Iris pigment epithelial cell (primary cell): ENCODE measurements around the gene IFITM10.

Experiments
- DNase-seq: peaks from one replicate; pipeline ENCODE4 v3.0.0-alpha.2; 2011; ENCODE audit warnings: low read depth

Gene IFITM10

GRCh38 chr11:1778141-1778911, 27.9 kb upstream of the IFITM10 start:
- DNase-seq, result no peak

- DNase-seq, result no peak
Measured at GRCh38 chr11:1777737-1778136, 27.3 kb upstream of the IFITM10 start.

- no peak for DNase-seq
Measured at GRCh38 chr11:1776944-1777715, 26.7 kb upstream of the IFITM10 start.

- no peak for DNase-seq
Measured at GRCh38 chr11:1776331-1776851, 26.0 kb upstream of the IFITM10 start.

GRCh38 chr11:1774886-1775285, 24.5 kb upstream of the IFITM10 start:
- DNase-seq, result no peak

- no peak for DNase-seq
Measured at GRCh38 chr11:1773994-1774550, 23.7 kb upstream of the IFITM10 start.

- no peak for DNase-seq
Measured at GRCh38 chr11:1773131-1773993, 23.0 kb upstream of the IFITM10 start.

- peak; percentile 94 for DNase-seq
Measured at GRCh38 chr11:1772270-1773130, 22.1 kb upstream of the IFITM10 start.

GRCh38 chr11:1771700-1772099, 21.3 kb upstream of the IFITM10 start:
- peak; percentile 90 for DNase-seq

GRCh38 chr11:1771273-1771672, 20.9 kb upstream of the IFITM10 start:
- DNase-seq, result no peak

GRCh38 chr11:1770528-1770927, 20.1 kb upstream of the IFITM10 start:
- no peak for DNase-seq

GRCh38 chr11:1770061-1770460, 19.7 kb upstream of the IFITM10 start:
- no peak for DNase-seq

GRCh38 chr11:1769304-1769936, 19.0 kb upstream of the IFITM10 start:
- peak; percentile 52 for DNase-seq

GRCh38 chr11:1768141-1768469, 17.7 kb upstream of the IFITM10 start:
- no peak for DNase-seq

- DNase-seq, result no peak
Measured at GRCh38 chr11:1767399-1768140, 17.2 kb upstream of the IFITM10 start.

- no peak for DNase-seq
Measured at GRCh38 chr11:1766719-1767398, 16.5 kb upstream of the IFITM10 start.

- DNase-seq, result no peak
Measured at GRCh38 chr11:1765871-1766718, 15.7 kb upstream of the IFITM10 start.
